DOHH2 (cell line): ENCODE results near the gene CNN3.

Experiments
- CTCF ChIP-seq: fragments of 200-600 bp; sonication (generic); IDR thresholded peaks from one replicate; pipeline ENCODE4 v1.5.1; 2014; ENCODE audit warnings: antibody characterized with exemption, mild to moderate bottlenecking, low read depth, low read length; ENCODE audit not compliant: poor library complexity, severe bottlenecking
- EZH2phosphoT487 ChIP-seq: fragments of 200-600 bp; sonication (generic); IDR thresholded peaks from 2 replicates; pipeline ENCODE4 v1.6.1; 2017; ENCODE audit warnings: borderline replicate concordance, mild to moderate bottlenecking, antibody characterized with exemption, low read length, moderate library complexity, mixed read lengths

- TF ChIP-seq CTCF, result no peak
- no peak for TF ChIP-seq EZH2phosphoT487
Measured at GRCh38 chr1:94971491-94971924, 44.6 kb upstream of the CNN3 start.
